Gastroesophageal sphincter (tissue), 4 donors: ENCODE results near the gene FBH1. TPM values are rescaled to one million over a fixed set of nuclear protein-coding genes. Genes with fewer than 3 reads are reported as not detected.

Experiments used
- ATAC-seq: fragments of 150-250 bp; one replicate; pipeline ENCODE4 v1.9.1; 2016; ENCODE audit warnings: mild to moderate bottlenecking, moderate library complexity
- H3K27ac ChIP-seq, 4 donors: fragments of 200-600 bp; sonication (generic) in 3 of 4; 1 replicate in 3 of 4; 2 replicates in 1 of 4; pipeline ENCODE4 v1.5.1; 2016 to 2019
- H3K27me3 ChIP-seq: fragments of 200-600 bp; sonication (generic); one replicate; pipeline ENCODE4 v1.5.1; 2019
- H3K36me3 ChIP-seq, 2 donors: fragments of 200-600 bp; sonication (generic); one replicate each; pipeline ENCODE4 v1.5.1; 2019; ENCODE audit warnings: control low read depth in 1 of 2
- H3K4me1 ChIP-seq, 3 donors: fragments of 200-600 bp; sonication (generic); 1 replicate in 2 of 3; 2 replicates in 1 of 3; pipeline ENCODE4 v1.5.1; 2016 to 2019; ENCODE audit warnings: control low read depth in 2 of 3
- H3K4me3 ChIP-seq, 2 donors: fragments of 200-600 bp; sonication (generic); one replicate each; pipeline ENCODE4 v1.5.1; 2019; ENCODE audit warnings: mild to moderate bottlenecking in 1 of 2, moderate library complexity in 1 of 2
- H3K9me3 ChIP-seq, 3 donors: fragments of 200-600 bp; sonication (generic); one replicate each; pipeline ENCODE4 v1.5.1; 2017 to 2019; ENCODE audit warnings: control low read depth in 2 of 3
- EP300 ChIP-seq: sonication (generic); formaldehyde crosslinking; IDR thresholded peaks from one replicate; pipeline ENCODE4 v1.6.1; 2017; ENCODE audit warnings: antibody characterized with exemption, mild to moderate bottlenecking
- POLR2A ChIP-seq, 2 donors: fragments of 450-650 bp; IDR thresholded peaks; one replicate each; pipeline ENCODE4 v1.6.1; 2017; ENCODE audit warnings: antibody characterized with exemption in 2 of 2, mild to moderate bottlenecking in 2 of 2, moderate library complexity in 1 of 2
- POLR2AphosphoS5 ChIP-seq: sonication (generic); formaldehyde crosslinking; IDR thresholded peaks from one replicate; pipeline ENCODE4 v1.6.1; 2017; ENCODE audit warnings: antibody characterized with exemption
- WGBS, 2 donors: methylation state at CpG; one replicate each; pipeline ENCODE4 v1.1.5; 2018; ENCODE audit warnings: low coverage in 1 of 2; 5-methylcytosine and 5-hydroxymethylcytosine counted together
- total RNA-seq, 4 donors: library from RNA; depleted of rRNA; stranded (reverse); fragments of >200 nt; gene quantifications; one replicate each; pipeline ENCODE4 v1.1.0, GENCODE V29; 2016
- TF ChIP-seq, protein P1 (sequence below), 4 experiments: fragments of 200-600 bp in 2 of 4; fragments of 450-650 bp in 2 of 4; sonication (generic) in 1 of 4; IDR thresholded peaks; one replicate each; pipeline ENCODE4 v1.5.1; 2017 to 2019; ENCODE audit warnings: antibody characterized with exemption in 4 of 4, mild to moderate bottlenecking in 2 of 4, moderate library complexity in 2 of 4

The FBH1 gene
- total RNA-seq, 4 donors from 2014 or later: 76.2 to 108 (median 98.5) TPM

DNA sequence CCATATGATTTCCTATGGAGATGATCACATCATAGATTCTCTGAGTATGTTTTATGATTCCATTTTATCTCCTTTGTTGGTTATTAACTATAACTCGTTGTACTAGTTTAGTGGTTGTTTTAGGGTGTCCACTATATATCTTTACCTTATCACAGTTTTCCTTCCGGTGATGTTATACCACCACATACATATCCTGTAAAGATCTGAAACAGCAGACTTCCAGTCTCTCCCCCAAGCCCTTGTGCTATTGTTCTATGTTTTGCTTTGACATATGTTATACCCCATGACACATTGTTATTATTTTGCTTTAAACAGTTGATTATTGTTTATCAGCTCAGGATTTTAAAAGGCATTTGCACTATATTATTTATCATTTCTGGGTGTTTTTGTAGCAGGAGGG is 80.0 kb downstream of the FBH1 start:
- TF ChIP-seq POLR2AphosphoS5 (no peak), EP300 (no peak), POLR2A (IDR thresholded peaks at IDR 0.05) (no peak)
- TF ChIP-seq, protein P1, sequence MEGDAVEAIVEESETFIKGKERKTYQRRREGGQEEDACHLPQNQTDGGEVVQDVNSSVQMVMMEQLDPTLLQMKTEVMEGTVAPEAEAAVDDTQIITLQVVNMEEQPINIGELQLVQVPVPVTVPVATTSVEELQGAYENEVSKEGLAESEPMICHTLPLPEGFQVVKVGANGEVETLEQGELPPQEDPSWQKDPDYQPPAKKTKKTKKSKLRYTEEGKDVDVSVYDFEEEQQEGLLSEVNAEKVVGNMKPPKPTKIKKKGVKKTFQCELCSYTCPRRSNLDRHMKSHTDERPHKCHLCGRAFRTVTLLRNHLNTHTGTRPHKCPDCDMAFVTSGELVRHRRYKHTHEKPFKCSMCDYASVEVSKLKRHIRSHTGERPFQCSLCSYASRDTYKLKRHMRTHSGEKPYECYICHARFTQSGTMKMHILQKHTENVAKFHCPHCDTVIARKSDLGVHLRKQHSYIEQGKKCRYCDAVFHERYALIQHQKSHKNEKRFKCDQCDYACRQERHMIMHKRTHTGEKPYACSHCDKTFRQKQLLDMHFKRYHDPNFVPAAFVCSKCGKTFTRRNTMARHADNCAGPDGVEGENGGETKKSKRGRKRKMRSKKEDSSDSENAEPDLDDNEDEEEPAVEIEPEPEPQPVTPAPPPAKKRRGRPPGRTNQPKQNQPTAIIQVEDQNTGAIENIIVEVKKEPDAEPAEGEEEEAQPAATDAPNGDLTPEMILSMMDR (IDR thresholded peaks at IDR 0.05): no peak
- no peaks in the 10 kb centered on the region for H3K9me3 ChIP-seq
- no peaks in the 10 kb centered on the region for H3K27me3 ChIP-seq
- H3K4me1 ChIP-seq: peaks cover 0 to 8% (median 0%) of the 10 kb centered on the region in 3 donors
- H3K36me3 ChIP-seq: peaks cover 0 to 11% of the 10 kb centered on the region in 2 donors
- WGBS, 2 donors: 84 to 100% methylated on average over 1 to 2 of the region's 2 CpGs
- H3K4me3 ChIP-seq: no peak overlapping the region
- no peak for ATAC-seq
- no peak overlapping the region for H3K27ac ChIP-seq

DNA sequence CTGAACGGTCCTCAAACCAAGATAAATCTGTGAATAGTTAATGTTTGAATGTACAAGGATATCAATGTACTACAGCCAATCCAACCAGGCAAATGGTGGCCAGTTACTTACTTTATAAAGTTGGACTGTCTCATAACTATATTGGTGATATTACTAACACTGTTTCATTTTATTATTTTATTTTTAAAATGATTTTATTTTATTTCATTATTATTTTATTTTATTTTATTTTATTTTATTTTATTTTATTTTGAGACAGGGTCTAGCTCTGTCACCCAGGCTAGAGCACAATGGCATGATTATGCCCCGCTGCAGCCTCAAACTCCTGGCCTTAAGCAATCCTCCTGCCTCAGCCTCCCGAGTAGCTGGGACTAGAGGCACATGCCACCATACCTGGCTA is 80.5 kb downstream of the FBH1 start:
- 90 to 97% methylated on average over 3 of the region's 3 CpGs for WGBS, 2 donors
- no peaks in the 10 kb centered on the region for H3K9me3 ChIP-seq
- H3K4me1 ChIP-seq: peaks cover 0 to 13% (median 2%) of the 10 kb centered on the region in 3 donors
- peak overlapping the region in 3 of 4 donors; percentile 62 to 65 (median 63) for H3K27ac ChIP-seq
- peaks cover 0 to 6% of the 10 kb centered on the region in 2 donors for H3K36me3 ChIP-seq
- ATAC-seq: no peak
- no peaks in the 10 kb centered on the region for H3K27me3 ChIP-seq
- no peak overlapping the region for H3K4me3 ChIP-seq
- no peak for TF ChIP-seq POLR2AphosphoS5
- TF ChIP-seq POLR2A (IDR thresholded peaks at IDR 0.05): no peak
- TF ChIP-seq, protein P1 (IDR thresholded peaks at IDR 0.05): no peak

DNA sequence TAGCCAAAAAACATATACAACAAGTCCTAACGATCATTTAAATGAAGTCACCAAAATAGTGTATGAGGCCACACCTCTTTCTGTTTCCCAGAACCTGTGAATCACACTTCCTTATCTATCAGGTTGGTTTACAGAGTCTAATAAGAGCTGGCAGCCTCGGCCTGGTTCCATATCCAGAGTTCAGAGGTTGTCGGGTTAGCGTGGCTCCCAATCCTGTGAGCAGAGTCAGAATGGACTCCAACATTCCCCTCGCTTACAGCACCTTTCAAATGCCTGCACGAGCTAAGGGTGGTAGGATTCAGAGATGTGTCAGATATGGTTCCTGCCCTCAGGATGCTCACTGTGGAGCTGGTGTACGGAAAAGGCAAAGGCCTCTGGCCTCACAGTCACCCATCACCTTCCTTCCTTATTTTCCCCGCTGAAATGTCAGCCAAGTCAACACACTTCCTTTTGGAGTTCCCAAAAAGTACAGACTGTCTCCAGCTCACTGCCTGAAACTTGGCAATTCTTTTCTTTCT is 81.3 kb downstream of the FBH1 start:
- Histone ChIP-seq H3K4me3 (no peak overlapping the region), H3K9me3 (no peaks in the 10 kb centered on the region), H3K36me3 (no peaks in the 10 kb centered on the region), H3K27ac (peak overlapping the region in 3 of 4 donors; percentile 62 to 65 (median 63)), H3K27me3 (peaks cover 5% of the 10 kb centered on the region), H3K4me1 (peaks cover 0 to 21% (median 4%) of the 10 kb centered on the region in 3 donors)
- ATAC-seq: peak; percentile 68
- TF ChIP-seq POLR2AphosphoS5 (peak; percentile 50), POLR2A (IDR thresholded peaks at IDR 0.05) (no peak)
- WGBS, 2 donors: 58 to 59% methylated on average over 4 to 7 of the region's 8 CpGs

DNA sequence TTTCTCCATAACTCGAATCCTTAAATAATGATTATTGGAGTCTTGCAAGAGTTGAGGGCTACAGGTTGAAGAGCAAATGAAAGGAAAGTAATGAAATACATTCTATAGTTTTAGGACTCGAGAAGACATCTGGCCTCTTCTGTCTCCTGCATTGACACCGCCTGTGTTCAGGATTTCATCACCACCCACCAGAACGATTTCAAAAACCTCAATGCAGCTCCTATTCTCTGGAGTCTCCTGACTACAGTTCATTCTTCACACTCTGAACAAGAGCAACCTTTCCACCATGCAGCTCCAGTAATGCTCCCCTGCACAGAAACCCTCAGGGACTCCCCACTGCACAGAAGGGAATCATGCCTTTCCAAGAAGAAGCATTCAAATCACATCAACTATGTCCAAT is 81.8 kb downstream of the FBH1 start:
- Histone ChIP-seq H3K27ac (peak overlapping the region in 3 of 4 donors; percentile 27 to 65 (median 62)), H3K27me3 (peaks cover 10% of the 10 kb centered on the region), H3K4me1 (peaks cover 0 to 26% (median 4%) of the 10 kb centered on the region in 3 donors), H3K36me3 (no peaks in the 10 kb centered on the region), H3K9me3 (no peaks in the 10 kb centered on the region), H3K4me3 (no peak overlapping the region)
- WGBS, 2 donors: 57 to 58% methylated on average over 4 of the region's 4 CpGs
- peak; percentile 37 for ATAC-seq
- TF ChIP-seq POLR2AphosphoS5 (no peak), POLR2A (IDR thresholded peaks at IDR 0.05) (no peak), EP300 (no peak)
- TF ChIP-seq, protein P1 (IDR thresholded peaks at IDR 0.05): no peak

DNA sequence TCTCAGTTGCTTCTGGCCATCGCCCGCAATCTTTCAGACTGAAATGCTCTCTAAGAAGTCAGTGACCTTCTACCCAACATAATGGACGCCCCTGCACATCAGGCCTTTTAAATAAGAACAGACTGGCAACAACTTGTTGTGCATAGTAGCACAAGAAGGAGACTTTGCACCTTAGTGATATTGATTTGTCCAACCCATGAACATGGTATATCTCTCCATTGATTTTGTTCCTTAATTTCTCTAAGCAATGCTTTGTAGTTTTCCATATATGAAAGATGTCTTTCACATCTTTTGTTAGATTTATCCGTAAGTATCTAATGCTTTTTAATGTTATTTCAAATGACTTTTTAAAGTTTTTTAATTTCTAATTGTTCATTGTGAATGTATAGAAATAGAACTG is 83.0 kb downstream of the FBH1 start:
- H3K27ac ChIP-seq: no peak overlapping the region
- WGBS, 2 donors: 68 to 74% methylated on average over 4 of the region's 4 CpGs
- no peaks in the 10 kb centered on the region for H3K9me3 ChIP-seq
- H3K36me3 ChIP-seq: no peaks in the 10 kb centered on the region
- no peak for ATAC-seq
- H3K4me1 ChIP-seq: peaks cover 0 to 30% (median 4%) of the 10 kb centered on the region in 3 donors
- TF ChIP-seq POLR2A (IDR thresholded peaks at IDR 0.05) (no peak), EP300 (no peak), POLR2AphosphoS5 (no peak)
- TF ChIP-seq, protein P1 (IDR thresholded peaks at IDR 0.05): no peak
- no peak overlapping the region for H3K4me3 ChIP-seq
- peaks cover 11% of the 10 kb centered on the region for H3K27me3 ChIP-seq
